B cell (primary cell): ENCODE measurements around the gene DHX35. TPM values are rescaled to one million over a fixed set of nuclear protein-coding genes. Genes with fewer than 3 reads are reported as not detected.

ENCODE experiments used
- ATAC-seq: fragments of 200-7000 bp; cut with Tn5 transposase; one replicate; pipeline ENCODE4 v1.10.0; 2021; ENCODE audit warnings: low read depth, mild to moderate bottlenecking, moderate number of reproducible peaks, moderate library complexity
- CTCF ChIA-PET: fragments of 350-600 bp; sonication (Branson Sonifier 250); formaldehyde crosslinking; loops from one replicate; lab custom pipeline; 2021; ENCODE audit warnings: antibody characterized with exemption, inconsistent platforms; lab: Charles Lee
- POLR2A ChIA-PET: fragments of 350-600 bp; sonication (Branson Sonifier 250); formaldehyde crosslinking; loops from one replicate; lab custom pipeline; 2021; ENCODE audit warnings: antibody characterized with exemption; lab: Charles Lee
- DNase-seq: peaks from one replicate; pipeline ENCODE4 v3.0.0; 2013
- H2AFZ ChIP-seq: 2 replicates; pipeline ENCODE4 v1.6.1; 2012; ENCODE audit warnings: mild to moderate bottlenecking, low read depth, low read length; ENCODE audit not compliant: insufficient read depth, poor library complexity, severe bottlenecking
- H3K27ac ChIP-seq, 2 donors: 1 replicate in 1 of 2; 2 replicates in 1 of 2; pipeline ENCODE4 v1.5.1; 2012 to 2013; ENCODE audit warnings: low read length in 2 of 2, mild to moderate bottlenecking in 2 of 2, moderate library complexity in 1 of 2
- H3K27me3 ChIP-seq, 4 experiments: fragments of 200-600 bp in 1 of 4; sonication (generic) in 1 of 4; replicated peaks in 1 of 4; 1 replicate in 2 of 4; 2 replicates in 2 of 4; pipeline versions ENCODE4 v1.6.1 to v1.7.0; 2013 to 2016; ENCODE audit warnings: low read length in 3 of 4, mild to moderate bottlenecking in 2 of 4, mixed read lengths in 1 of 4, moderate library complexity in 1 of 4; ENCODE audit not compliant: insufficient read depth in 4 of 4, control insufficient read depth in 3 of 4; ENCODE audit errors: control extremely low read depth in 1 of 4
- H3K36me3 ChIP-seq, 2 experiments: replicated peaks in 1 of 2; 1 replicate in 1 of 2; 2 replicates in 1 of 2; pipeline versions ENCODE4 v1.6.1 to v1.7.1; 2013; ENCODE audit warnings: low read length in 1 of 2; ENCODE audit not compliant: insufficient read depth in 2 of 2, control insufficient read depth in 1 of 2; ENCODE audit errors: control extremely low read depth in 1 of 2, extremely low read depth in 1 of 2
- H3K4me1 ChIP-seq, 2 donors: fragments of 200-600 bp in 1 of 2; sonication (generic) in 1 of 2; 1 replicate in 1 of 2; 2 replicates in 1 of 2; pipeline versions ENCODE4 v1.5.1 to v1.6.1; 2013 to 2017; ENCODE audit warnings: low read length in 2 of 2; ENCODE audit not compliant: control insufficient read depth in 2 of 2, insufficient read depth in 2 of 2
- H3K4me2 ChIP-seq: replicated peaks from 2 replicates; pipeline ENCODE3; 2012; ENCODE audit warnings: mild to moderate bottlenecking, low read depth, low read length; ENCODE audit not compliant: poor library complexity, severe bottlenecking
- H3K4me3 ChIP-seq, 5 experiments: fragments of 200-600 bp in 1 of 5; sonication (generic) in 1 of 5; 1 replicate in 3 of 5; 2 replicates in 2 of 5; pipeline versions ENCODE4 v1.5.1 to v1.7.0; 2011 to 2016; ENCODE audit warnings: low read length in 4 of 5, mild to moderate bottlenecking in 4 of 5, low read depth in 2 of 5, control low read depth in 1 of 5, moderate library complexity in 1 of 5; ENCODE audit not compliant: insufficient read depth in 1 of 5; ENCODE audit errors: control extremely low read depth in 1 of 5, extremely low read depth in 1 of 5
- H3K79me2 ChIP-seq: fragments of 200-600 bp; sonication (generic); one replicate; pipeline ENCODE4 v1.6.0; 2016; ENCODE audit warnings: low read length; ENCODE audit not compliant: control insufficient read depth, insufficient read depth
- H3K9ac ChIP-seq: fragments of 200-600 bp; sonication (generic); 2 replicates; pipeline ENCODE4 v1.6.1; 2017; ENCODE audit warnings: mild to moderate bottlenecking, low read length, moderate library complexity
- H3K9me3 ChIP-seq, 3 donors: one replicate each; pipeline versions ENCODE4 v1.6.1 to v1.7.1; 2013; ENCODE audit warnings: low read length in 2 of 3; ENCODE audit not compliant: control insufficient read depth in 2 of 3, insufficient read depth in 1 of 3; ENCODE audit errors: control extremely low read depth in 1 of 3
- H4K20me1 ChIP-seq: 2 replicates; pipeline ENCODE4 v1.6.0; 2012; ENCODE audit warnings: mild to moderate bottlenecking, low read length; ENCODE audit not compliant: insufficient read depth, control insufficient read depth, poor library complexity, severe bottlenecking
- H3K27ac Mint-ChIP-seq: one replicate; pipeline ENCODE4 v1.8.0; 2021; ENCODE audit warnings: mixed read lengths
- H3K27me3 Mint-ChIP-seq: one replicate; pipeline ENCODE4 v1.8.0; 2021; ENCODE audit warnings: mixed read lengths
- H3K4me1 Mint-ChIP-seq: one replicate; pipeline ENCODE4 v1.8.0; 2021; ENCODE audit warnings: mixed read lengths
- H3K4me3 Mint-ChIP-seq: one replicate; pipeline ENCODE4 v1.8.0; 2021; ENCODE audit warnings: mixed read lengths
- H3K9me3 Mint-ChIP-seq: one replicate; pipeline ENCODE4 v1.8.0; 2022; ENCODE audit warnings: mixed read lengths; ENCODE audit not compliant: insufficient read depth
- EZH2 ChIP-seq: IDR thresholded peaks from 2 replicates; pipeline ENCODE4 v1.6.1; 2012; ENCODE audit warnings: borderline replicate concordance, low read depth, mild to moderate bottlenecking, moderate library complexity, low read length; ENCODE audit not compliant: insufficient read depth, poor library complexity, severe bottlenecking
- WGBS: methylation state at CpG from one replicate; pipeline ENCODE4 v1.1.5; 2013; ENCODE audit warnings: missing lambda C conversion rate; ENCODE audit not compliant: insufficient coverage; 5-methylcytosine and 5-hydroxymethylcytosine counted together
- intact Hi-C: fragments of 100-400 bp; cut with micrococcal nuclease; formaldehyde crosslinking; loops from one replicate; pipeline ENCODE4 v1.10.0; 2022
- polyA plus RNA-seq: library from polyadenylated mRNA; depleted of rRNA; stranded (reverse); fragments of >200 nt; gene quantifications from 2 replicates; pipeline ENCODE4 v1.2.3, GENCODE V29; 2012
- total RNA-seq, 2 donors: library from RNA; stranded (reverse); fragments of 120-200 nt in 1 of 2; gene quantifications; 1 replicate in 1 of 2; 2 replicates in 1 of 2; pipeline versions ENCODE4 v1.2.3 to v1.2.4, GENCODE V29; 2013 to 2022
- TF ChIP-seq, protein P1 (sequence below): fragments of 200-600 bp; IDR thresholded peaks from one replicate; pipeline ENCODE4 v1.8.0; 2022; ENCODE audit warnings: antibody characterized with exemption, mild to moderate bottlenecking

DHX35 gene
- total and polyA plus RNA-seq, 2 donors (not counting 1 experiment from before 2014, with no cell fraction given): 7.5 to 12.4 TPM

DNA sequence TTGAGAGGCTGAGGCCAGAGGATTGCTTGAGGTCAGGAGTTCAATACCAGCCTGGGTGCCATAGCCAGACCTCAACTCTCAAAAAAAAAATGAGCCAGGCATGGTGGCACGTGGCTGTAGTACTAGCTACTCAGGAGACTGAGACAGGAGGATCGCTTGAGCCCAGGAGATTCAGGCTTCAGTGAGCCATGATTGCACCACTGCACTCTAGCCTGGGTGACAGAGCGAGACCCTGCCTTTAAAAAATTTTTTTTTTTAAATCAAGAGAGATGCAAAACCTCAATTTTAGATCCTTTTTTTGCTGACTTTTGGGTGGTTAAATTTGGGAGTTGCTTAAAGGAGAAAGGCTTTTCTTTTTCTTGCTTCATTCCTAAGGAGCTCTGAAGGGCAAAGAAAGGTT is 70.9 kb downstream of the DHX35 start:
- ATAC-seq (no peak), DNase-seq (no peak)
- H3K9me3 ChIP-seq: no peaks in the 10 kb centered on the region
- H3K4me3 Mint-ChIP-seq: no peak overlapping the region
- H3K27me3 Mint-ChIP-seq: no peaks in the 10 kb centered on the region
- H3K27me3 ChIP-seq: no peaks in the 10 kb centered on the region
- no peaks in the 10 kb centered on the region for H3K9me3 Mint-ChIP-seq
- H3K36me3 ChIP-seq: peaks cover 0 to 36% of the 10 kb centered on the region in 2 experiments
- no peaks in the 10 kb centered on the region for H4K20me1 ChIP-seq
- H3K4me1 ChIP-seq: no peaks in the 10 kb centered on the region
- no peaks in the 10 kb centered on the region for H3K4me1 Mint-ChIP-seq
- CTCF ChIA-PET: interaction anchor here (2.5 kb wide), 1 partner anchor 17 kb away, joined by 10 read pairs; no protein-coding TSS in a partner anchor
- no peak overlapping the region for H2AFZ ChIP-seq
- no peak overlapping the region for H3K9ac ChIP-seq
- POLR2A ChIA-PET: no interaction called here
- intact Hi-C loops: no loop called here
- WGBS: 29% methylated on average over 2 of the region's 3 CpGs
- no peak overlapping the region for H3K27ac ChIP-seq
- H3K27ac Mint-ChIP-seq: no peak overlapping the region
- no peaks in the 10 kb centered on the region for H3K79me2 ChIP-seq
- no peak overlapping the region for H3K4me3 ChIP-seq
- no peak for TF ChIP-seq EZH2
- TF ChIP-seq, protein P1, sequence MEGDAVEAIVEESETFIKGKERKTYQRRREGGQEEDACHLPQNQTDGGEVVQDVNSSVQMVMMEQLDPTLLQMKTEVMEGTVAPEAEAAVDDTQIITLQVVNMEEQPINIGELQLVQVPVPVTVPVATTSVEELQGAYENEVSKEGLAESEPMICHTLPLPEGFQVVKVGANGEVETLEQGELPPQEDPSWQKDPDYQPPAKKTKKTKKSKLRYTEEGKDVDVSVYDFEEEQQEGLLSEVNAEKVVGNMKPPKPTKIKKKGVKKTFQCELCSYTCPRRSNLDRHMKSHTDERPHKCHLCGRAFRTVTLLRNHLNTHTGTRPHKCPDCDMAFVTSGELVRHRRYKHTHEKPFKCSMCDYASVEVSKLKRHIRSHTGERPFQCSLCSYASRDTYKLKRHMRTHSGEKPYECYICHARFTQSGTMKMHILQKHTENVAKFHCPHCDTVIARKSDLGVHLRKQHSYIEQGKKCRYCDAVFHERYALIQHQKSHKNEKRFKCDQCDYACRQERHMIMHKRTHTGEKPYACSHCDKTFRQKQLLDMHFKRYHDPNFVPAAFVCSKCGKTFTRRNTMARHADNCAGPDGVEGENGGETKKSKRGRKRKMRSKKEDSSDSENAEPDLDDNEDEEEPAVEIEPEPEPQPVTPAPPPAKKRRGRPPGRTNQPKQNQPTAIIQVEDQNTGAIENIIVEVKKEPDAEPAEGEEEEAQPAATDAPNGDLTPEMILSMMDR: no peak
- H3K4me2 ChIP-seq: no peak overlapping the region

DNA sequence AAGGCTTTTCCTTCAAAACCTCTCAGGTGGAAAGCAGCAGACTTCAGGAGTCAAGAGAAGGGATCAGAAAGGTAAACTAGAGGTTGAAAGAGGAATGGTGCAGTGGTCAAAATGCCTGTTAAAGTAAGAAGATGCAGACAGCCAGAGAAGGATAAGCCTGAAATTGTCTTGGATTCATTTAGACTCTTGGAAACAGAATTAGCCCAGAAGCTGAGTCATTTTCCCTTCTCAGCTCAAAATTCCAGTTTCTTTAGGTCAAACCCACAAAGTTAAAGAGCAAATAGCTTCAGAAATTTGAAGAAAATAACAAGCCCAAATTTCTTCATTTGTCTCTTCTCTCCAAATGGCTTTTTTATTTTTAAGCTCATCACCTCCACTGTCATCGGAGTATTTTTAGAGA is 73.9 kb downstream of the DHX35 start:
- Histone ChIP-seq H3K4me1 (no peaks in the 10 kb centered on the region), H3K36me3 (peaks cover 0 to 47% of the 10 kb centered on the region in 2 experiments), H4K20me1 (no peaks in the 10 kb centered on the region), H2AFZ (no peak overlapping the region), H3K79me2 (no peaks in the 10 kb centered on the region), H3K27me3 (no peaks in the 10 kb centered on the region), H3K4me2 (no peak overlapping the region), H3K9ac (no peak overlapping the region), H3K27ac (no peak overlapping the region), H3K4me3 (no peak overlapping the region), H3K9me3 (no peaks in the 10 kb centered on the region)
- Mint-ChIP-seq H3K9me3 (no peaks in the 10 kb centered on the region), H3K27me3 (no peaks in the 10 kb centered on the region), H3K4me3 (no peak overlapping the region), H3K27ac (no peak overlapping the region), H3K4me1 (no peaks in the 10 kb centered on the region)
- intact Hi-C loops: no loop called here
- ATAC-seq: no peak
- no peak for DNase-seq
- POLR2A ChIA-PET: no interaction called here
- CTCF ChIA-PET: interaction anchor here (0.6 to 1.7 kb wide), 2 partner anchors 45 to 401 kb away, joined by 3 to 5 read pairs; no protein-coding TSS in a partner anchor
- no CpG with 5 or more reads among the region's 1 CpG for WGBS
- TF ChIP-seq EZH2: no peak
- TF ChIP-seq, protein P1: no peak
